GM12891 (cell line): ENCODE measurements around the gene ROBO4.

Source experiments
- PAX5 ChIP-seq: IDR thresholded peaks from 2 replicates; pipeline ENCODE4 v1.6.1; 2011; ENCODE audit warnings: low read length, moderate library complexity, mild to moderate bottlenecking; ENCODE audit not compliant: insufficient read depth, severe bottlenecking
- POLR2A ChIP-seq: IDR thresholded peaks from 2 replicates; pipeline ENCODE4 v1.6.1; 2011; ENCODE audit warnings: low read depth, low read length, control low read depth
- POLR2AphosphoS5 ChIP-seq: IDR thresholded peaks from 2 replicates; pipeline ENCODE4 v1.6.1; 2011; ENCODE audit warnings: low read depth, low read length, control low read depth
- SPI1 ChIP-seq: IDR thresholded peaks from 2 replicates; pipeline ENCODE4 v1.6.1; 2011; ENCODE audit warnings: low read depth, low read length, control low read depth
- TAF1 ChIP-seq: IDR thresholded peaks from 2 replicates; pipeline ENCODE4 v1.6.1; 2011; ENCODE audit warnings: low read depth, low read length, control low read depth

GRCh38 chr11:124886978-124887666 lies 10.5 kb downstream of the ROBO4 start:
- no peak for TF ChIP-seq TAF1
- TF ChIP-seq POLR2A: no peak
- TF ChIP-seq POLR2AphosphoS5: no peak
- TF ChIP-seq PAX5: no peak
- no peak for TF ChIP-seq SPI1
